Neural progenitor cell (in vitro differentiated cells): Measurements from ENCODE around the gene ARHGDIA. TPM values are rescaled to one million over a fixed set of nuclear protein-coding genes. Genes with fewer than 3 reads are reported as not detected.

Experiments
- DNase-seq: peaks from one replicate; pipeline ENCODE4 v3.0.0-alpha.2; 2016; ENCODE audit warnings: low spot score
- H2AFZ ChIP-seq: fragments of 200-600 bp; sonication (generic); replicated peaks from 2 replicates; pipeline ENCODE4 v1.6.1; 2016; ENCODE audit warnings: antibody characterized with exemption
- H3F3A ChIP-seq: fragments of 200-600 bp; sonication (generic); 2 replicates; pipeline ENCODE4 v1.6.1; 2016; ENCODE audit warnings: antibody characterized with exemption, low read depth
- H3K27ac ChIP-seq: fragments of 200-600 bp; sonication (generic); 2 replicates; pipeline ENCODE4 v1.5.1; 2016; ENCODE audit warnings: mild to moderate bottlenecking
- H3K27me3 ChIP-seq: fragments of 200-600 bp; sonication (generic); 2 replicates; pipeline ENCODE4 v1.6.1; 2016; ENCODE audit warnings: mild to moderate bottlenecking, moderate library complexity
- H3K36me3 ChIP-seq: fragments of 200-600 bp; sonication (generic); 2 replicates; pipeline ENCODE4 v1.5.1; 2016
- H3K4me1 ChIP-seq: fragments of 200-600 bp; sonication (generic); 2 replicates; pipeline ENCODE4 v1.6.1; 2016; ENCODE audit warnings: mixed run types
- H3K4me2 ChIP-seq: fragments of 200-600 bp; sonication (generic); 2 replicates; pipeline ENCODE4 v1.6.1; 2016
- H3K4me3 ChIP-seq: fragments of 200-600 bp; sonication (generic); 2 replicates; pipeline ENCODE4 v1.5.1; 2016
- H3K79me2 ChIP-seq: fragments of 200-600 bp; sonication (generic); 2 replicates; pipeline ENCODE4 v1.6.1; 2016; ENCODE audit warnings: low read depth
- H3K9ac ChIP-seq: fragments of 200-600 bp; sonication (generic); 2 replicates; pipeline ENCODE4 v1.6.1; 2016
- H3K9me3 ChIP-seq: fragments of 200-600 bp; sonication (generic); 2 replicates; pipeline ENCODE4 v1.5.1; 2016; ENCODE audit warnings: low read depth
- H4K20me1 ChIP-seq: fragments of 200-600 bp; sonication (generic); 2 replicates; pipeline ENCODE4 v1.6.1; 2016; ENCODE audit warnings: low read depth
- H3K27ac Mint-ChIP-seq: 3 replicates; pipeline ENCODE4 v1.8.0; 2021; ENCODE audit warnings: mixed read lengths
- H3K27me3 Mint-ChIP-seq: 2 replicates; pipeline ENCODE4 v1.8.0; 2022; ENCODE audit warnings: low read depth, mild to moderate bottlenecking, inconsistent platforms, moderate library complexity, mixed read lengths; ENCODE audit not compliant: insufficient read depth
- H3K36me3 Mint-ChIP-seq: 3 replicates; pipeline ENCODE4 v1.8.0; 2021; ENCODE audit warnings: mixed read lengths
- H3K4me1 Mint-ChIP-seq: 3 replicates; pipeline ENCODE4 v1.8.0; 2021; ENCODE audit warnings: mixed read lengths
- H3K4me3 Mint-ChIP-seq: 3 replicates; pipeline ENCODE4 v1.8.0; 2021; ENCODE audit warnings: mild to moderate bottlenecking, moderate library complexity, mixed read lengths
- H3K9me3 Mint-ChIP-seq: 3 replicates; pipeline ENCODE4 v1.8.0; 2020; ENCODE audit warnings: mixed read lengths
- CTCF ChIP-seq: fragments of 200-600 bp; sonication (generic); IDR thresholded peaks from 2 replicates; pipeline ENCODE4 v1.5.1; 2017; ENCODE audit warnings: antibody characterized with exemption, mild to moderate bottlenecking
- EZH2 ChIP-seq: fragments of 200-600 bp; sonication (generic); IDR thresholded peaks from 2 replicates; pipeline ENCODE4 v1.6.1; 2017; ENCODE audit warnings: antibody characterized with exemption, mild to moderate bottlenecking, moderate library complexity
- EZH2phosphoT487 ChIP-seq: fragments of 200-600 bp; sonication (generic); IDR thresholded peaks from 2 replicates; pipeline ENCODE4 v1.6.1; 2017; ENCODE audit warnings: antibody characterized with exemption
- total RNA-seq: library from RNA; depleted of rRNA; stranded (reverse); fragments of >200 nt; gene quantifications from 2 replicates; pipeline ENCODE4 v1.2.3, GENCODE V29; 2015; ENCODE audit warnings: low replicate concordance

ARHGDIA gene
- total RNA-seq, 1 donor from 2014 or later = 25.1 TPM

GRCh38 chr17:81821603-81822311 is 49.4 kb downstream of the ARHGDIA start:
- H3K9ac ChIP-seq = no peak overlapping the region
- H3F3A ChIP-seq = peaks cover 6% of the 10 kb centered on the region
- no peak overlapping the region for H3K4me3 Mint-ChIP-seq
- peaks cover 2% of the 10 kb centered on the region for H3K4me1 Mint-ChIP-seq
- H3K4me2 ChIP-seq = no peak overlapping the region
- H3K4me3 ChIP-seq = no peak overlapping the region
- no peaks in the 10 kb centered on the region for H3K79me2 ChIP-seq
- no peaks in the 10 kb centered on the region for H3K9me3 ChIP-seq
- peaks cover 20% of the 10 kb centered on the region for H4K20me1 ChIP-seq
- TF ChIP-seq EZH2phosphoT487 (no peak), EZH2 (no peak), CTCF (peak; percentile 31)
- H3K36me3 Mint-ChIP-seq = peaks cover 5% of the 10 kb centered on the region
- H3K4me1 ChIP-seq = no peaks in the 10 kb centered on the region
- no peak overlapping the region for H2AFZ ChIP-seq
- H3K9me3 Mint-ChIP-seq = no peaks in the 10 kb centered on the region
- no peak for DNase-seq
- peaks cover 9% of the 10 kb centered on the region for H3K27me3 Mint-ChIP-seq
- H3K36me3 ChIP-seq = no peaks in the 10 kb centered on the region
- H3K27me3 ChIP-seq = no peaks in the 10 kb centered on the region
- no peak overlapping the region for H3K27ac ChIP-seq
- H3K27ac Mint-ChIP-seq = no peak overlapping the region

- TF ChIP-seq EZH2phosphoT487 (no peak), CTCF (no peak), EZH2 (no peak)
- no peak overlapping the region for H3K27ac Mint-ChIP-seq
- no peak overlapping the region for H3K27ac ChIP-seq
Measured at GRCh38 chr17:81821147-81821546, 50.0 kb downstream of the ARHGDIA start.

GRCh38 chr17:81819708-81820107 is 51.4 kb downstream of the ARHGDIA start:
- H3K4me3 ChIP-seq = no peak overlapping the region
- no peaks in the 10 kb centered on the region for H3K4me1 ChIP-seq
- Mint-ChIP-seq H3K4me1 (peaks cover 3% of the 10 kb centered on the region), H3K27me3 (peaks cover 9% of the 10 kb centered on the region), H3K36me3 (peaks cover 2% of the 10 kb centered on the region), H3K27ac (no peak overlapping the region), H3K4me3 (no peak overlapping the region), H3K9me3 (no peaks in the 10 kb centered on the region)
- H3K9me3 ChIP-seq = no peaks in the 10 kb centered on the region
- TF ChIP-seq EZH2phosphoT487 = no peak
- TF ChIP-seq CTCF = no peak
- TF ChIP-seq EZH2 = no peak
- no peak overlapping the region for H3K9ac ChIP-seq
- peaks cover 6% of the 10 kb centered on the region for H3F3A ChIP-seq
- no peak for DNase-seq
- H3K27me3 ChIP-seq = no peaks in the 10 kb centered on the region
- H3K79me2 ChIP-seq = no peaks in the 10 kb centered on the region
- H3K36me3 ChIP-seq = no peaks in the 10 kb centered on the region
- H4K20me1 ChIP-seq = peaks cover 3% of the 10 kb centered on the region
- no peak overlapping the region for H3K27ac ChIP-seq
- no peak overlapping the region for H2AFZ ChIP-seq
- no peak overlapping the region for H3K4me2 ChIP-seq

More at GRCh38 chr17:81821147-81821546, 50.0 kb downstream of the ARHGDIA start:
- Histone ChIP-seq H3K4me1 (no peaks in the 10 kb centered on the region), H2AFZ (no peak overlapping the region), H3K9ac (no peak overlapping the region), H3F3A (peaks cover 6% of the 10 kb centered on the region), H4K20me1 (peaks cover 18% of the 10 kb centered on the region), H3K36me3 (no peaks in the 10 kb centered on the region), H3K4me2 (no peak overlapping the region), H3K27me3 (no peaks in the 10 kb centered on the region), H3K4me3 (no peak overlapping the region), H3K79me2 (no peaks in the 10 kb centered on the region), H3K9me3 (no peaks in the 10 kb centered on the region)
- DNase-seq = no peak
- peaks cover 4% of the 10 kb centered on the region for H3K36me3 Mint-ChIP-seq
- H3K4me1 Mint-ChIP-seq = peaks cover 3% of the 10 kb centered on the region
- no peaks in the 10 kb centered on the region for H3K9me3 Mint-ChIP-seq
- peaks cover 9% of the 10 kb centered on the region for H3K27me3 Mint-ChIP-seq
- no peak overlapping the region for H3K4me3 Mint-ChIP-seq
